ENCODE results near the gene ANKS6. TPM values are rescaled to one million over a fixed set of nuclear protein-coding genes. Genes with fewer than 3 reads are reported as not detected.

ANKS6 gene
- total and polyA plus RNA-seq, 9 donors = 7.4 to 29.3 (median 17.7) TPM

DNA sequence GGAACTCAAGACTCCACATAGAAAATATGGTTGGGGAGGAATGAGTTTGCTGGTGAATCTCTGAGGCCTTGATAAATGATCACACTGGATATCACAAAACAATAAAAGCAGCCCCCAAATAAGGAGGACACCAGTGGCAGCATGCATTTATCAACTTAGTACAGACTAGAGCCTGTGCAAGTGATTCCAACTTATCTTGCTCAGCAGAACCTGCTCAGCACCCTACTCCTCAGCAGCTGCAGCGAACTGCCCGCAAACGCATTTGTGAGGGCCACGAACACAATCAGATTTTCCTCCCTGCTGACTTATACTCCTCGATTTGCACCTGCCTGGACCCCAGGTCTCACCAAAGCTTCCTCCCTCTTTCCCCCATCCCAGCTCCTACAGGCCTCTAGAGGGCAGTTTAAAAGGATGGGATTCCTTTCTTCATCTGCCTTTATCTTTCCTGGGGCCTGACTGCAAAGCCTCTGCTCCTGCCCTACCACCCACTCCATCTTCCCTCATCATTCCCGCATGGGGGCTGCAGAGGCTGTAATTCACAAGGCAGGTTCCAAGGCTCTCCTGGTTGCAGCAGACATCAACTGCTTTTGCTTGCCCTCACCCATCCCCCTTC is 41.2 kb downstream of the ANKS6 start:
- Histone ChIP-seq H3K9me3 (no peaks in the 10 kb centered on the region), H3K36me3 (no peaks in the 10 kb centered on the region), H3K27me3 (no peaks in the 10 kb centered on the region), H3K4me1 (ENCODE audit: insufficient read depth) (no peaks in the 10 kb centered on the region), H3K4me3 (no peak overlapping the region), H3K27ac (no peak overlapping the region)
- 91 to 94% (median 91%) methylated on average over 6 of the region's 6 CpGs for WGBS, 3 donors
- TF ChIP-seq, protein P1, sequence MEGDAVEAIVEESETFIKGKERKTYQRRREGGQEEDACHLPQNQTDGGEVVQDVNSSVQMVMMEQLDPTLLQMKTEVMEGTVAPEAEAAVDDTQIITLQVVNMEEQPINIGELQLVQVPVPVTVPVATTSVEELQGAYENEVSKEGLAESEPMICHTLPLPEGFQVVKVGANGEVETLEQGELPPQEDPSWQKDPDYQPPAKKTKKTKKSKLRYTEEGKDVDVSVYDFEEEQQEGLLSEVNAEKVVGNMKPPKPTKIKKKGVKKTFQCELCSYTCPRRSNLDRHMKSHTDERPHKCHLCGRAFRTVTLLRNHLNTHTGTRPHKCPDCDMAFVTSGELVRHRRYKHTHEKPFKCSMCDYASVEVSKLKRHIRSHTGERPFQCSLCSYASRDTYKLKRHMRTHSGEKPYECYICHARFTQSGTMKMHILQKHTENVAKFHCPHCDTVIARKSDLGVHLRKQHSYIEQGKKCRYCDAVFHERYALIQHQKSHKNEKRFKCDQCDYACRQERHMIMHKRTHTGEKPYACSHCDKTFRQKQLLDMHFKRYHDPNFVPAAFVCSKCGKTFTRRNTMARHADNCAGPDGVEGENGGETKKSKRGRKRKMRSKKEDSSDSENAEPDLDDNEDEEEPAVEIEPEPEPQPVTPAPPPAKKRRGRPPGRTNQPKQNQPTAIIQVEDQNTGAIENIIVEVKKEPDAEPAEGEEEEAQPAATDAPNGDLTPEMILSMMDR (IDR thresholded peaks at IDR 0.05) = no peak
- TF ChIP-seq EP300 (IDR thresholded peaks at IDR 0.05) (no peak), POLR2A (IDR thresholded peaks at IDR 0.05) (no peak)
- DNase-seq = no peak
- intact Hi-C loops (cut with DNase I) = no loop called here

GRCh38 chr9:98751210-98751609 is 45.1 kb downstream of the ANKS6 start:
- H3K27ac ChIP-seq = no peak overlapping the region

GRCh38 chr9:98750364-98751060 is 45.8 kb downstream of the ANKS6 start:
- Histone ChIP-seq H3K4me1 (ENCODE audit: insufficient read depth) (no peaks in the 10 kb centered on the region), H3K36me3 (no peaks in the 10 kb centered on the region), H3K27me3 (no peaks in the 10 kb centered on the region), H3K27ac (no peak overlapping the region), H3K9me3 (no peaks in the 10 kb centered on the region), H3K4me3 (no peak overlapping the region)
- 87 to 94% (median 93%) methylated on average over 5 of the region's 5 CpGs for WGBS, 3 donors
- no peak for DNase-seq
- no peak for TF ChIP-seq POLR2A (IDR thresholded peaks at IDR 0.05)
- no peak for TF ChIP-seq EP300 (IDR thresholded peaks at IDR 0.05)
- TF ChIP-seq, protein P1 (IDR thresholded peaks at IDR 0.05) = no peak
- intact Hi-C loops (cut with DNase I) = no loop called here

More at GRCh38 chr9:98751210-98751609, 45.1 kb downstream of the ANKS6 start:
- Histone ChIP-seq H3K4me1 (ENCODE audit: insufficient read depth) (no peaks in the 10 kb centered on the region), H3K36me3 (no peaks in the 10 kb centered on the region), H3K9me3 (no peaks in the 10 kb centered on the region), H3K4me3 (no peak overlapping the region), H3K27me3 (no peaks in the 10 kb centered on the region)
- TF ChIP-seq EP300 (IDR thresholded peaks at IDR 0.05) (no peak), POLR2A (IDR thresholded peaks at IDR 0.05) (no peak)
- TF ChIP-seq, protein P1 (IDR thresholded peaks at IDR 0.05) = no peak
- no peak for DNase-seq
- 82 to 89% (median 88%) methylated on average over 2 of the region's 2 CpGs for WGBS, 3 donors
- intact Hi-C loops (cut with DNase I) = no loop called here

GRCh38 chr9:98747476-98747875 is 48.9 kb downstream of the ANKS6 start:
- no peak for DNase-seq
- intact Hi-C loops (cut with DNase I) = no loop called here
- TF ChIP-seq POLR2A (IDR thresholded peaks at IDR 0.05) (no peak), EP300 (IDR thresholded peaks at IDR 0.05) (no peak)
- TF ChIP-seq, protein P1 (IDR thresholded peaks at IDR 0.05) = no peak
- H3K27ac ChIP-seq = no peak overlapping the region
- H3K4me1 ChIP-seq (ENCODE audit: insufficient read depth) = no peaks in the 10 kb centered on the region
- no peaks in the 10 kb centered on the region for H3K36me3 ChIP-seq
- H3K27me3 ChIP-seq = no peaks in the 10 kb centered on the region
- H3K4me3 ChIP-seq = no peak overlapping the region
- 86 to 93% (median 88%) methylated on average over 5 of the region's 5 CpGs for WGBS, 3 donors
- H3K9me3 ChIP-seq = no peaks in the 10 kb centered on the region
